ENCODE data around the gene TM9SF1. TPM values are rescaled to one million over a fixed set of nuclear protein-coding genes. Genes with fewer than 3 reads are reported as not detected.
A peak's percentile ranks its signal among the peaks of the same experiment; 100 is the strongest.

TM9SF1 gene
- polyA plus RNA-seq, 6 donors from 2014 or later: 34.5 to 43.9 (median 37.0) TPM

DNA sequence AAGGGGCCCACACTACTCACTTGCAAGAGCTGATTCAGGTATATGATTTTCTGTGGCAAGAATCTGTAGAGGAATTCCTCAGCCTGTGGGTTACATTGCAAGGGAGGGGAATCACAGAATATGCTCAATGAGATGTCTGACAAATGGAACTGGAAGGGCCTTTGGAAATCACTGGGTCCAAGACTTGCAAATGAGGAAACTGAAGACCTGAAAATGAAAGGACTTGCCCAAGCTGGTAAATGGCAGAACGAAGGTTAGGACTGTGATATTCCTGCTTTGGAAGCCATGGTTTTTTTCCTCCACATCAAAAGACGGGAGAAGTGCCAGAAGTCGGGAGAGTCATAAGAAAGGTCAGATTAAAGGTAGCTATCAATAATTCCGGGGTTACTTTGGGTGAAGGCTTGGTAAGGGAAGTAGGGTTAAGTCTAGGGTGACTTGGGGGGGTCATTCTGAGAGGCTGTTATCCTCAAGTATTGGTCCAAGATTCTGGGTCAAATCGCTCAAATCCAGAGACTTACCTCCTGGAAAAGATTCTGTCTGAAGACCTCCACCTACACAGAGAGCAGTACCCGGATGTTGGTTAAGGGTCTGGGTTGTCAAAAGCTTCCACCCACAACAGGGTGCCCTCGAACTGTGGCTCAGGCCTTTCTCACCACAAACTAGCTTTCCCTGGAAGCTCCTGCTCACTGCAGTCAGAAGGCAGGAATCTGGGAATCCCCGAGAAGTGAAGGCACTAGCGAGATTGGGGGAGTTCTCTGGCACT, 49.4 kb downstream of the TM9SF1 start:
- H3K9me3 Mint-ChIP-seq: no peaks in the 10 kb centered on the region
- peak overlapping the region; percentile 86 to 99 (median 96) for H3K27ac Mint-ChIP-seq
- peak overlapping the region; percentile 89 to 100 (median 99) for H3K4me3 Mint-ChIP-seq
- H3K4me1 Mint-ChIP-seq: peaks cover 48 to 63% (median 56%) of the 10 kb centered on the region in 3 donors
- DNase-seq (no peak), ATAC-seq (ENCODE audit: low read depth in 2 of 2) (no peak)
- H3K36me3 Mint-ChIP-seq: peaks cover 7 to 14% of the 10 kb centered on the region in 2 donors
- no peaks in the 10 kb centered on the region for H3K27me3 Mint-ChIP-seq

- H3K27me3 Mint-ChIP-seq: no peaks in the 10 kb centered on the region
- peak overlapping the region in 6 of 8 donors; percentile 89 to 100 (median 99) for H3K4me3 Mint-ChIP-seq
- ATAC-seq (ENCODE audit: low read depth in 2 of 2): no peak
- no peak for DNase-seq
- no peaks in the 10 kb centered on the region for H3K9me3 Mint-ChIP-seq
- H3K4me1 Mint-ChIP-seq: peaks cover 48 to 66% (median 55%) of the 10 kb centered on the region in 3 donors
- H3K36me3 Mint-ChIP-seq: peaks cover 7 to 8% of the 10 kb centered on the region in 2 donors
- H3K27ac Mint-ChIP-seq: peak overlapping the region in 2 of 6 donors; percentile 55 to 86
Measured at GRCh38 chr14:24145219-24145618, 50.0 kb downstream of the TM9SF1 start.

DNA sequence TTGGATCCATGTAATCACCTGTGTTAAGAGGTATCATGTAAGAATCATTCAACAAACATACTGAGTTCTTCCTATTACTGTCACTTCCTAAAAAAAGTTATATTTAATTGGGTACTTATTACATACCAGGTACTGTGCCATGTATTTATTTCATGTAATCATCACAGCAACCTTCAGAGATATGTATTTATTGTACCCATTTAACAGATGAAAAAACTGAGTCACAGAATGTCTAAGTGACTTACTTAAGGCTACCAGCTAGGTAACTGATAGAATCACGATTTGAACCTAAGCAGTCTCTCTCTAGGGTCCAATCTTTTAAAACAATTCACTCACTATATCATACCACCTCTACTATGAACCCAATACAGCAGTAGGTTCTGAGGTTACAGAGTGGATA, 50.8 kb downstream of the TM9SF1 start:
- Mint-ChIP-seq H3K4me1 (peaks cover 50 to 69% (median 53%) of the 10 kb centered on the region in 3 donors), H3K4me3 (peak overlapping the region in 7 of 8 donors; percentile 12 to 99 (median 43)), H3K27ac (peak overlapping the region in 3 of 6 donors; percentile 2 to 86 (median 73)), H3K27me3 (no peaks in the 10 kb centered on the region), H3K36me3 (peaks cover 7 to 8% of the 10 kb centered on the region in 2 donors), H3K9me3 (no peaks in the 10 kb centered on the region)
- ATAC-seq (ENCODE audit: low read depth in 2 of 2): no peak
- DNase-seq: no peak

- Mint-ChIP-seq H3K4me1 (peaks cover 52 to 69% (median 52%) of the 10 kb centered on the region in 3 donors), H3K36me3 (peaks cover 8 to 12% of the 10 kb centered on the region in 2 donors), H3K9me3 (no peaks in the 10 kb centered on the region), H3K27ac (peak overlapping the region in 1 of 6 donors; percentile 49), H3K27me3 (no peaks in the 10 kb centered on the region), H3K4me3 (peak overlapping the region in 4 of 8 donors; percentile 12 to 99 (median 62))
- no peak for ATAC-seq (ENCODE audit: low read depth in 2 of 2)
- DNase-seq: no peak
Measured at GRCh38 chr14:24143511-24143910, 51.7 kb downstream of the TM9SF1 start.

GRCh38 chr14:24141097-24141880, 54.0 kb downstream of the TM9SF1 start, which contains the start of gene EMC9:
TSS of gene EMC9 (minus strand) at chr14:24141591. CDS start at chr14:24141304, 287 bp downstream.
- H3K27me3 Mint-ChIP-seq: no peaks in the 10 kb centered on the region
- peak within 1 kb of the TSS; percentile 80 to 99 (median 93) for H3K4me3 Mint-ChIP-seq
- H3K4me1 Mint-ChIP-seq: peaks cover 51 to 80% (median 60%) of the 10 kb centered on the region in 3 donors
- DNase-seq: peak; percentile 99
- peak within 1 kb of the TSS; percentile 57 to 96 (median 87) for H3K27ac Mint-ChIP-seq
- H3K36me3 Mint-ChIP-seq: peaks cover 8 to 16% of the 10 kb centered on the region in 2 donors
- no peaks in the 10 kb centered on the region for H3K9me3 Mint-ChIP-seq
- ATAC-seq (ENCODE audit: low read depth in 2 of 2): peak; percentile 86 to 89

DNA sequence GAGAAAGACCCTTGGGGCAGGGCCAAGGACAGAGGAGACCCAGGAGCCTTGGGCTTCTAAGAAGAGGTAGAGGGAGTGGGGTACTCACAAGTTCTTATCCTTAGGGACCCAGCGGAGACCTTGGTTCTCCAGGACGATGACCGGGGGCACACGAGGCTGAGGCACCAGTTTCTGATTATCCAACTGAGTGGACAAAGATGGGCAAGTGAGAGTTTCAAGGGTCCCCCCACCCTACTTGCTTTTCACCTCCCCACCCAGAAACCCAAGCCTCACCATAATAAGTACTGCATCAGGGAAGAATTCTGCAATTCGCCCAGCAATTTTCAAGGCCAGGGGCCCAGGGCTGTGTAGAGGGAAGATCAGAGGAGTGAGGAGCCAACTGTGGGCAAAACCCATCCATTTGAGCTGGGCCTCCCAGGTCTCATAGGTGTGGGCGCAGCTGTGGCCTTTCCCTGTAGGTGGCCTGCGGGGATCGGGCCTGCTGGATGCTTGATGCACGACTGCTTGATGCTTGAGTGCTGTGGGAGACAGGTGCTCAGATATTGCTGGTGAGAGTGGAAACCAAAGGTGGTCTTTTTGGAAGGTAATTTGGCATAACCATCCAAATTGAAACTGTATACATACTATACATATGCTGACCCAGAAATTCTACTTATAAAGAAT, 55.8 kb downstream of the TM9SF1 start:
- ATAC-seq (ENCODE audit: low read depth in 2 of 2) (no peak), DNase-seq (no peak)
- no peaks in the 10 kb centered on the region for H3K9me3 Mint-ChIP-seq
- H3K4me1 Mint-ChIP-seq: peaks cover 46 to 73% (median 54%) of the 10 kb centered on the region in 3 donors
- H3K4me3 Mint-ChIP-seq: peak overlapping the region in 7 of 8 donors; percentile 4 to 99 (median 61)
- H3K36me3 Mint-ChIP-seq: peaks cover 6 to 13% of the 10 kb centered on the region in 2 donors
- H3K27ac Mint-ChIP-seq: peak overlapping the region in 3 of 6 donors; percentile 20 to 85 (median 67)
- no peaks in the 10 kb centered on the region for H3K27me3 Mint-ChIP-seq

Other genes starting within 250 kb of the TM9SF1 start
- 10 to 100 TPM; 13.3 to 27.0 (median 21.8) TPM for gene DHRS4, start 241.7 kb downstream of the TM9SF1 start, polyA plus RNA-seq (ENCODE audit: low read depth in 6 of 6)
- gene DHRS4L2, start 206.5 kb downstream of the TM9SF1 start, polyA plus RNA-seq (ENCODE audit: low read depth in 6 of 6): 10 to 100 TPM in 5 of 6 donors, 1 to 10 TPM in 1; 8.6 to 18.3 (median 16.9) TPM
- under 1 TPM in 2 of 6 donors, not detected in 4; 0.10 to 0.11 TPM for gene CARMIL3, start 143.4 kb downstream of the TM9SF1 start, polyA plus RNA-seq (ENCODE audit: low read depth in 6 of 6)
- gene CPNE6, start 123.9 kb downstream of the TM9SF1 start, polyA plus RNA-seq (ENCODE audit: low read depth in 6 of 6): 1 to 10 TPM in 1 of 6 donors, not detected in 5; 1.1 TPM
- gene PCK2, start 101.1 kb downstream of the TM9SF1 start, polyA plus RNA-seq (ENCODE audit: low read depth in 6 of 6): 10 to 100 TPM; 26.5 to 48.0 (median 36.8) TPM
- 100 to 1,000 TPM in 1 of 6 donors, 10 to 100 TPM in 5; 65.8 to 106 (median 78.5) TPM for gene DCAF11, start 80.7 kb downstream of the TM9SF1 start, polyA plus RNA-seq (ENCODE audit: low read depth in 6 of 6)
- 1 to 10 TPM; 2.3 to 8.9 (median 6.4) TPM for gene NRL, start 80.5 kb downstream of the TM9SF1 start, polyA plus RNA-seq (ENCODE audit: low read depth in 6 of 6)
- gene FITM1, start 64.8 kb downstream of the TM9SF1 start, polyA plus RNA-seq (ENCODE audit: low read depth in 6 of 6): 1 to 10 TPM in 1 of 6 donors, under 1 TPM in 4, not detected in 1; 0.29 to 1.4 (median 0.53) TPM
- 100 to 1,000 TPM; 704 to 932 (median 769) TPM for gene PSME1, start 59.2 kb downstream of the TM9SF1 start, polyA plus RNA-seq (ENCODE audit: low read depth in 6 of 6)
- gene EMC9, start 53.9 kb downstream of the TM9SF1 start, polyA plus RNA-seq (ENCODE audit: low read depth in 6 of 6): 10 to 100 TPM in 2 of 6 donors, 1 to 10 TPM in 4; 5.9 to 15.3 (median 9.2) TPM
- gene PSME2, start 48.8 kb downstream of the TM9SF1 start, polyA plus RNA-seq (ENCODE audit: low read depth in 6 of 6): 100 to 1,000 TPM; 257 to 514 (median 294) TPM
- gene RNF31, start 47.9 kb downstream of the TM9SF1 start, polyA plus RNA-seq (ENCODE audit: low read depth in 6 of 6): 10 to 100 TPM; 21.0 to 47.2 (median 32.1) TPM
- 100 to 1,000 TPM in 3 of 6 donors, 10 to 100 TPM in 3; 86.7 to 140 (median 97.2) TPM for gene IRF9, start 34.2 kb downstream of the TM9SF1 start, polyA plus RNA-seq (ENCODE audit: low read depth in 6 of 6)
- gene REC8, start 23.4 kb downstream of the TM9SF1 start, polyA plus RNA-seq (ENCODE audit: low read depth in 6 of 6): 1 to 10 TPM; 3.6 to 9.6 (median 6.9) TPM
- gene IPO4, start 6.6 kb downstream of the TM9SF1 start, polyA plus RNA-seq (ENCODE audit: low read depth in 6 of 6): 10 to 100 TPM in 5 of 6 donors, 1 to 10 TPM in 1; 5.4 to 19.0 (median 12.6) TPM
- 1 to 10 TPM in 3 of 6 donors, under 1 TPM in 2, not detected in 1; 0.36 to 1.7 (median 1.4) TPM for gene TSSK4, start 10.3 kb upstream of the TM9SF1 start, polyA plus RNA-seq (ENCODE audit: low read depth in 6 of 6)
- 100 to 1,000 TPM; 139 to 167 (median 157) TPM for gene CHMP4A, start 18.0 kb upstream of the TM9SF1 start, polyA plus RNA-seq (ENCODE audit: low read depth in 6 of 6)
- 10 to 100 TPM; 32.7 to 48.2 (median 37.3) TPM for gene MDP1, start 20.6 kb upstream of the TM9SF1 start, polyA plus RNA-seq (ENCODE audit: low read depth in 6 of 6)
- gene NEDD8, start 36.9 kb upstream of the TM9SF1 start, polyA plus RNA-seq (ENCODE audit: low read depth in 6 of 6): 100 to 1,000 TPM; 306 to 385 (median 326) TPM
- gene GMPR2, start 37.5 kb upstream of the TM9SF1 start, polyA plus RNA-seq (ENCODE audit: low read depth in 6 of 6): 100 to 1,000 TPM in 3 of 6 donors, 10 to 100 TPM in 3; 90.3 to 120 (median 99.2) TPM
- 100 to 1,000 TPM; 238 to 289 (median 254) TPM for gene TINF2, start 47.2 kb upstream of the TM9SF1 start, polyA plus RNA-seq (ENCODE audit: low read depth in 6 of 6)
- not detected for gene TGM1, start 67.7 kb upstream of the TM9SF1 start, polyA plus RNA-seq (ENCODE audit: low read depth in 6 of 6)
- 10 to 100 TPM; 22.2 to 36.2 (median 22.8) TPM for gene RABGGTA, start 76.2 kb upstream of the TM9SF1 start, polyA plus RNA-seq (ENCODE audit: low read depth in 6 of 6)
- 10 to 100 TPM; 20.4 to 38.5 (median 29.3) TPM for gene DHRS1, start 104.3 kb upstream of the TM9SF1 start, polyA plus RNA-seq (ENCODE audit: low read depth in 6 of 6)
- gene NOP9, start 104.4 kb upstream of the TM9SF1 start, polyA plus RNA-seq (ENCODE audit: low read depth in 6 of 6): 1 to 10 TPM in 5 of 6 donors, under 1 TPM in 1; 0.83 to 2.4 (median 1.3) TPM
- gene CIDEB, start 112.5 kb upstream of the TM9SF1 start, polyA plus RNA-seq (ENCODE audit: low read depth in 6 of 6): 10 to 100 TPM in 1 of 6 donors, 1 to 10 TPM in 5; 4.9 to 10.4 (median 8.1) TPM
- 1 to 10 TPM in 1 of 6 donors, under 1 TPM in 5; 0.28 to 1.2 (median 0.69) TPM for gene LTB4R2, start 114.7 kb upstream of the TM9SF1 start, polyA plus RNA-seq (ENCODE audit: low read depth in 6 of 6)
- gene LTB4R, start 116.1 kb upstream of the TM9SF1 start, polyA plus RNA-seq (ENCODE audit: low read depth in 6 of 6): 1 to 10 TPM; 1.4 to 2.4 (median 2.1) TPM
- under 1 TPM in 3 of 6 donors, not detected in 3; 0.29 to 0.53 (median 0.32) TPM for gene ADCY4, start 139.6 kb upstream of the TM9SF1 start, polyA plus RNA-seq (ENCODE audit: low read depth in 6 of 6)
- 10 to 100 TPM in 2 of 6 donors, 1 to 10 TPM in 3, not detected in 1; 7.7 to 12.9 (median 9.3) TPM for gene RIPK3, start 144.6 kb upstream of the TM9SF1 start, polyA plus RNA-seq (ENCODE audit: low read depth in 6 of 6)
- under 1 TPM in 2 of 6 donors, not detected in 4; 0.19 to 0.43 TPM for gene NFATC4, start 172.7 kb upstream of the TM9SF1 start, polyA plus RNA-seq (ENCODE audit: low read depth in 6 of 6)
- under 1 TPM in 2 of 6 donors, not detected in 4; 0.05 to 0.14 TPM for gene NYNRIN, start 203.6 kb upstream of the TM9SF1 start, polyA plus RNA-seq (ENCODE audit: low read depth in 6 of 6)
- gene CBLN3, start 234.2 kb upstream of the TM9SF1 start, polyA plus RNA-seq (ENCODE audit: low read depth in 6 of 6): 1 to 10 TPM in 5 of 6 donors, under 1 TPM in 1; 0.70 to 2.6 (median 2.1) TPM
- gene KHNYN, start 234.5 kb upstream of the TM9SF1 start, polyA plus RNA-seq (ENCODE audit: low read depth in 6 of 6): 10 to 100 TPM; 22.8 to 39.8 (median 24.0) TPM
- 100 to 1,000 TPM in 2 of 6 donors, 10 to 100 TPM in 4; 79.5 to 106 (median 87.5) TPM for gene SDR39U1, start 247.3 kb upstream of the TM9SF1 start, polyA plus RNA-seq (ENCODE audit: low read depth in 6 of 6)

Data from naive B cell (primary cell).